ENCODE data around the gene GIPC1. TPM values are rescaled to one million over a fixed set of nuclear protein-coding genes. Genes with fewer than 3 reads are reported as not detected.

Gene GIPC1
- total RNA-seq, 1 donor from 2014 or later = 327 TPM

DNA sequence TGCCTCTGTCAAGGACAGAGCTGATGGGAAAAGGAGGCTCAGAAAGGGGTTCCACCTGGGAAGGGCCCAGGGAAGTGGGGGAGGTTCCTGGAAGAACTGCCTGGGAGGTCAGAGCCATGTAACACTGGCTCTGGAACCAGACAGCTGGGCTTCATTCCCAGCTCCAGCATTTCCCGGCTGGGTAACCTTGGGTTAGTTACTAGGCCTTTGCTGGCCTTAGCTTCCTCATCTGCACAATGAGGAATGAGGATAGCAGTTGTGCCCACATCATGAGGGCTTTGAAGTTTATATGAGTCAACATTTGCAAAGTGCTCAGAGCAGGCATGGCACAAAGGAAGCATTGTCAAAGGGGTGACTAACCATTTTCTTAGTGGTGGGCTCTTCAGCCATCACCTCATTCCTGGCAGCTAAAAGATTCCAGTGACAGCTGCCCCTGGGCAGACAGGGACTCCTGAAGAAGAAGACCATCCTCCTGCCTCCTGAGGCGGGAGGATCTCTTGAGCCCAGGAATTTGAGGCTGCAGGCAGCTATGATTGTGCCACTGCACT is 24.0 kb upstream of the GIPC1 start:
- FAIRE-seq (no peak), DNase-seq (ENCODE audit: low read depth) (peak; percentile 93)
- Histone ChIP-seq H3K4me3 (ENCODE audit: low read depth, low read length) (no peak overlapping the region), H3K36me3 (ENCODE audit: control insufficient read depth, insufficient read depth, low read length) (peaks cover 20% of the 10 kb centered on the region), H3K27me3 (ENCODE audit: control insufficient read depth, insufficient read depth, low read length) (no peaks in the 10 kb centered on the region)
- TF ChIP-seq, protein P1, sequence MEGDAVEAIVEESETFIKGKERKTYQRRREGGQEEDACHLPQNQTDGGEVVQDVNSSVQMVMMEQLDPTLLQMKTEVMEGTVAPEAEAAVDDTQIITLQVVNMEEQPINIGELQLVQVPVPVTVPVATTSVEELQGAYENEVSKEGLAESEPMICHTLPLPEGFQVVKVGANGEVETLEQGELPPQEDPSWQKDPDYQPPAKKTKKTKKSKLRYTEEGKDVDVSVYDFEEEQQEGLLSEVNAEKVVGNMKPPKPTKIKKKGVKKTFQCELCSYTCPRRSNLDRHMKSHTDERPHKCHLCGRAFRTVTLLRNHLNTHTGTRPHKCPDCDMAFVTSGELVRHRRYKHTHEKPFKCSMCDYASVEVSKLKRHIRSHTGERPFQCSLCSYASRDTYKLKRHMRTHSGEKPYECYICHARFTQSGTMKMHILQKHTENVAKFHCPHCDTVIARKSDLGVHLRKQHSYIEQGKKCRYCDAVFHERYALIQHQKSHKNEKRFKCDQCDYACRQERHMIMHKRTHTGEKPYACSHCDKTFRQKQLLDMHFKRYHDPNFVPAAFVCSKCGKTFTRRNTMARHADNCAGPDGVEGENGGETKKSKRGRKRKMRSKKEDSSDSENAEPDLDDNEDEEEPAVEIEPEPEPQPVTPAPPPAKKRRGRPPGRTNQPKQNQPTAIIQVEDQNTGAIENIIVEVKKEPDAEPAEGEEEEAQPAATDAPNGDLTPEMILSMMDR (IDR thresholded peaks at IDR 0.05; ENCODE audit: insufficient read depth, low read length, severe bottlenecking) = no peak

- H3K27me3 ChIP-seq (ENCODE audit: control insufficient read depth, insufficient read depth, low read length) = no peaks in the 10 kb centered on the region
- no peak for DNase-seq (ENCODE audit: low read depth)
Observed at GRCh38 chr19:14519245-14519859, 23.4 kb upstream of the GIPC1 start.

DNA sequence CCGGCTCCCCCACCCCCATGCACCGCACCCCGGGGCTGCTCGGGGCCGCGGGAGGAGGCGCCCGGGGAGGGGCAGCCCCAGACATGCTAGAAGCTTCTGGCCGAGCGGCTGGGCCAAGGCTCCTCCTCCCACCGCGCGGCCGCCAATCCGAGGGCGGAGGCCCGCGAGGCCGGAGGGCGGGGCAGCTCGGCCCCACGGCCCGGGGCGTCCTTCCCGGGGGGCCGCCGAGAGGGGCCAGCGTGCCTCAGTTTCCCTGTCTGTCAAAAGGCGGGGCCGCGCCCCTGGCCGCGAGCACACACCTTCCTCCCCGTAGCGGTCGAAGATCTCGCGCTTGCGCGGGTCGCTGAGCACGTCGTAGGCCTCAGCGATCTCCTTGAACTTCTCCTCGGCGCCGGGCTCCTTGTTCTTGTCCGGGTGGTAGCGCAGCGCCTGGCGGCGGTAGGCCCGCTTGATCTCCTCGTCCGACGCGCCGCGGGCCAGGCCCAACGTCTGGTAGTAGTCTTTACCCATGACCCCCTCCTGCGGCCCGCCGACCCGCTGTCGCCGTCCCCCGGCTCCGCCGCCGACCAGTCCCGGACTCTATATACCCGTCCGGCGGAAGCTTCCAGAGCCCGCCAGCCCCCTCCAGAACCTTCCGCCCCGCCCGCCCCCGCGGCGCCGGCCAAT is 22.0 kb upstream of the GIPC1 start, which contains the start of gene DNAJB1:
Gene DNAJB1, minus strand, starts transcription at position 558 of the 666 bp plus-strand sequence. Its CDS starts 48 bp downstream, at position 510.
- DNase-seq (ENCODE audit: low read depth) = peak; percentile 53
- no peak for FAIRE-seq
- TF ChIP-seq, protein P1 (IDR thresholded peaks at IDR 0.05; ENCODE audit: insufficient read depth, low read length, severe bottlenecking) = no peak

More at GRCh38 chr19:14519245-14519859, 23.4 kb upstream of the GIPC1 start:
- no peak for FAIRE-seq
- H3K36me3 ChIP-seq (ENCODE audit: control insufficient read depth, insufficient read depth, low read length) = peaks cover 21% of the 10 kb centered on the region
- TF ChIP-seq, protein P1 (IDR thresholded peaks at IDR 0.05; ENCODE audit: insufficient read depth, low read length, severe bottlenecking) = no peak
- no peak overlapping the region for H3K4me3 ChIP-seq (ENCODE audit: low read depth, low read length)

DNA sequence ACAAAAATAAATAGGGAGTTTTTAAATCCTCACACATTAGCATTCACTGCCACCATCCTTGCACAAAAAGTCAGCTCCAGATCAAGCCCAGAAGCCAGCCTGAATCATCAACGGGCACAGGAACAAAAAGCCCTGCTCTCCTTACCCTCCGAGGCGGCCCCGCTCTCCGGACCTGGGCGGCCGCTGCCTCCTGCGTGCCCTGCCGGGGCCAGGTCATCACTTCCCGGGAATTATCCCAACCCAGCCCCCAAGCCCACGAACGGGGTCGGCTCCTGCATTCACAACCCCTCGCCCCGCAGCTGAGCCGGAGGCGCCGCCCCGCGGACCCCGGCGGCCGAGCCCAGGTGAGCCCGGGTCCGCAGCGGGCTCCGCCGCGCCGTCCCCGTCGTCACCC is 21.5 kb upstream of the GIPC1 start:
- Histone ChIP-seq H3K27me3 (ENCODE audit: control insufficient read depth, insufficient read depth, low read length) (no peaks in the 10 kb centered on the region), H3K4me3 (ENCODE audit: low read depth, low read length) (peak overlapping the region; percentile 95), H3K36me3 (ENCODE audit: control insufficient read depth, insufficient read depth, low read length) (peaks cover 21% of the 10 kb centered on the region)
- TF ChIP-seq, protein P1 (IDR thresholded peaks at IDR 0.05; ENCODE audit: insufficient read depth, low read length, severe bottlenecking) = no peak
- no peak for DNase-seq (ENCODE audit: low read depth)
- no peak for FAIRE-seq

More for the DNA sequence above, 22.0 kb upstream of the GIPC1 start, which contains the start of gene DNAJB1:
- H3K4me3 ChIP-seq (ENCODE audit: low read depth, low read length) = peak within 1 kb of the TSS; percentile 95
- H3K36me3 ChIP-seq (ENCODE audit: control insufficient read depth, insufficient read depth, low read length) = peaks cover 21% of the 10 kb centered on the region
- no peaks in the 10 kb centered on the region for H3K27me3 ChIP-seq (ENCODE audit: control insufficient read depth, insufficient read depth, low read length)

DNA sequence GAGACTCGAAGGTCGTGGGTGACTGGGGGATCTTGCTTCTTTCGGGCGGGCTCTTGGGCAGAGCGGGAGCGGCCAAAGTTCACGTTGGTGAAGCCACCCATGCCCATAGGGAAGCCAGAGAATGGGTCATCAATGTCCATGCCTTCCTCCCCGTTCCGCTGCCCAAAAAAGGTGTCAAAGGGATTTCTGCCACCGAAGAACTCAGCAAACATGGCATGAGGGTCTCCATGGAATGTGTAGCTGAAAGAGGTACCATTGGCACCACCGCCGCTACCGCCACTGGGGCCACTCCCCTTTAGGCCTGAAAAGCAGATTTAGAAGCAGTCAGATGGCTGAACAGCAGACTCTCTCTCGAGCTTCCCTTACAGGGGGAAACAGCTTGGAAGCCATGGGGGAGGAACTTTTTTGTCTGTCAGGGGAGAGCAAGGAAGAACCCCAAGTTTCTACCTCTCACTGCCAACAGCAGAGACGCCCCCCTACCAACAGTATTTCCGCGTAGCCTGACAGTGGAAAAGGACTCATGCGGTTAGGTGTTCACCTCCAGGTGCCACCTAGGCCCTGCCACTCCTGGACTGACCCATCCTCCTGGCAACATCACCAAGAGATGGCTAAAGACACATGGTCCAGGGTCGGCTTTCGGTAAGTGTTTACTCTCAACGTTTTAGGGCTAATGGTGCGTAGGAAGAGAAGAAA is 21.0 kb upstream of the GIPC1 start:
- H3K4me3 ChIP-seq (ENCODE audit: low read depth, low read length) = peak overlapping the region; percentile 95
- FAIRE-seq (no peak), DNase-seq (ENCODE audit: low read depth) (no peak)
- H3K36me3 ChIP-seq (ENCODE audit: control insufficient read depth, insufficient read depth, low read length) = peaks cover 21% of the 10 kb centered on the region
- TF ChIP-seq, protein P1 (IDR thresholded peaks at IDR 0.05; ENCODE audit: insufficient read depth, low read length, severe bottlenecking) = no peak
- H3K27me3 ChIP-seq (ENCODE audit: control insufficient read depth, insufficient read depth, low read length) = no peaks in the 10 kb centered on the region

Measured in bronchial epithelial cell (primary cell).